ENCODE data around the gene PAQR4.

PAQR4 gene

GRCh38 chr16:2971985-2972784 is 3.0 kb downstream of the PAQR4 start:
- H3K4me3 ChIP-seq (ENCODE audit: low read length), result no peak overlapping the region
- TF ChIP-seq CTCF (conservative IDR thresholded peaks at IDR 0.05; ENCODE audit: low read depth, low read length), result no peak
- no peak for DNase-seq (ENCODE audit: low read depth)

GRCh38 chr16:2973093-2973492 is 3.9 kb downstream of the PAQR4 start:
- no peak for DNase-seq (ENCODE audit: low read depth)
- no peak overlapping the region for H3K4me3 ChIP-seq (ENCODE audit: low read length)
- no peak for TF ChIP-seq CTCF (conservative IDR thresholded peaks at IDR 0.05; ENCODE audit: low read depth, low read length)

DNA sequence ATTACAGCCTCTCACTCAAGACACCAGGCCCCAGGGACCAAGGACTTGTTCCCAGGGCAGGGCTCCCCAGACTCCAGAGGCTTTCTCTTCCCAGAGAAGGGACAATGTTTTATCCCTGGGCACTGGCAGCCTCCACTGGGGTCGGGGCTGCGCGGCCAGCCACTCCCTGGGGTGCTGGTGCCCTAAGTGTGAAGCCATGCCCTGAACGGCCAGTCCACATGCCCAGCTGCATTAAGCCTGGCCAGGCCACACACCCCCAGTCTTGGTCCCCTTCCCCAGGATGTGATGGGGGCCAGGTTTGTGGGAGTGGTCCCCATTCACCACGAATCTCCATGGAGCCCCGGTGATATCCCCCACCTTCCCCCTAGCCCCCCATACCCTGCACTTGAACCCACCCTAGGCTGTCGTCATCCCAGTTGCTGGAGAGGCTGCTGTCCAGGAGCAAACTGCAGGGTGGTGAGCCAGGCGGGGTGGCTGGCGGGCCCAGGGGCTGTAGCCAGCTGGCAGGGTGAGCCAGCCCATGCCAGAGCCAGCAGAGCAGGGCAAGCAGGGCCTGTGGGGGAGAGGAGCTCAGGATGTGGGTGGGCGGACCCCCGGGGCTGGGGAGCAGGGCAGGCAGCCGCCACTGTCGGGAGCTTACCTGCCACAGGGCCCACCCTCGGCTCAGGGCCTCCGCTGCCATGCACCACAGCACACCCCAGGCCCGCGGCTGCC is 4.6 kb downstream of the PAQR4 start:
- no peak for DNase-seq (ENCODE audit: low read depth)
- H3K4me3 ChIP-seq (ENCODE audit: low read length), result no peak overlapping the region
- no peak for TF ChIP-seq CTCF (conservative IDR thresholded peaks at IDR 0.05; ENCODE audit: low read depth, low read length)

- H3K4me3 ChIP-seq (ENCODE audit: low read length), result no peak overlapping the region
- no peak for TF ChIP-seq CTCF (conservative IDR thresholded peaks at IDR 0.05; ENCODE audit: low read depth, low read length)
- no peak for DNase-seq (ENCODE audit: low read depth)
Observed at GRCh38 chr16:2974319-2975056, 5.3 kb downstream of the PAQR4 start.

- DNase-seq (ENCODE audit: low read depth), result no peak
- no peak for TF ChIP-seq CTCF (conservative IDR thresholded peaks at IDR 0.05; ENCODE audit: low read depth, low read length)
- no peak overlapping the region for H3K4me3 ChIP-seq (ENCODE audit: low read length)
Observed at GRCh38 chr16:2975161-2975795, 6.1 kb downstream of the PAQR4 start.

DNA sequence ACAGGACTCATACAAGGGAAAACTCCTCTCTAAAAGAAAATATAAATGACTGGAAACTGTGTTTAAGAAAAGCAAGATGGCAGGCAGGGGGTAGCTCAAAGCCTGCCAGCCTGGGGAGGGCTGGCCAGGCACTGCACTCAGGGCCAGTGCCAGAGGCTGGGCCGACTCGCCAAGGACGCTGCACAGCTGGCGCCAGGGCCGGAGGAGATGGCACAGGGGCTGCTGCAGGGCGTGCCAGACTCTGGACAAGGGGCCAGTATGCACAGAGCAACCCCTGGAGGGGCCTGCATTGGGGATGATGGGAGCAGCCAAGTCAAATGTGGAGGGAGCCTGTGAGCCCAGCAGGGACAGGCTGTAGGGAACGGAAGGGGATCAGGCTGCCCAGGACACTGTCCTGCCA is 7.1 kb downstream of the PAQR4 start:
- no peak overlapping the region for H3K4me3 ChIP-seq (ENCODE audit: low read length)
- no peak for DNase-seq (ENCODE audit: low read depth)
- no peak for TF ChIP-seq CTCF (conservative IDR thresholded peaks at IDR 0.05; ENCODE audit: low read depth, low read length)

Measured in retinal pigment epithelial cell (primary cell).